ENCODE data around the gene BCL2L13. TPM values are rescaled to one million over a fixed set of nuclear protein-coding genes. Genes with fewer than 3 reads are reported as not detected.
"Not testable (repeated sequence)": the region's sequence is repeated elsewhere in the genome, so short reads cannot be mapped to it uniquely, and the experiment has no call there.

Gene BCL2L13
- total and polyA plus RNA-seq, 4 donors = 34.6 to 46.5 (median 39.5) TPM

DNA sequence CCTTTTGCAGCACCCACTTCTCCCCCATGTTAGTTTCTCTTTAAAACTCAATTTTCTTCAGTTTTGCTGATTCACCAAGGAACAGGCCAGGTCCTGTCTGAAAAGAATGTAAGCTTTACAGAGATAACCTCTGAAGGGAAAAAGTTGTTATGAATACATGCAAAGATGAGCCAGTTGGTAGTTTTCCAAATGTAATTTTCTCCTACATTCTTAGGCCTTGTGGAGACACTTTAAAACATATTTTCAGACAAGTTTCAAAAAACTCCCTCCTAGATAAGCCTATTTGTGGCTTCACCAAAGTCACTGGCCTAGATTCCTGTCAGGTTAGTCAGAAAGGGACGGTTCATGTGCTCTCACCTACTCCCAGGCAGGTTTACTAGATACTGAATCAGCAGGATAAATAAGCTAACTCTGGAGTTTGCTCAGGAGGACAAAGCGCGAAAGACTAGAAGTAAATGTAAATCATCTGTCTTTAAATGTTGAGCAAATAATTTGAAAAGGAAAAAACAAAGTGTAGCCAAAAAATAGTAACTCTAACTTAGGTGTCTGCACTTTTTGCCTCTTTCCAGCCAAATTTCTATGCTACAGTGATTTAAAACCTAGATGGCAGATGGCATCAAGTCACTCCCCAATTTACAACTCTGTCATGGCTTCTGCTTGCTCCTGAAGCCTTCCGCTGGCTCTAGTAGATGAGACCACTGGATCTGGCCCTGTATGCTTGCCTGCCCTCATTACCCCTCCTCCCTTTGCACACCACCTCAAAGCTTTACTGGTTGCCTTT is 5.2 kb upstream of the BCL2L13 start:
- H3K9me3 ChIP-seq (ENCODE audit: control insufficient read depth, insufficient read depth, low read length) = no peaks in the 10 kb centered on the region
- no peaks in the 10 kb centered on the region for H3K36me3 ChIP-seq (ENCODE audit: control insufficient read depth, insufficient read depth, low read length)
- H3K4me1 ChIP-seq (ENCODE audit: control insufficient read depth, insufficient read depth, low read length) = peaks cover 5% of the 10 kb centered on the region
- no peak overlapping the region for H3K27ac ChIP-seq (ENCODE audit: low read depth, low read length)
- H3K4me3 ChIP-seq (ENCODE audit: low read depth, low read length) = no peak overlapping the region
- WGBS (ENCODE audit: insufficient coverage) = 60% methylated on average over 1 of the region's 4 CpGs
- H3K27me3 ChIP-seq (ENCODE audit: control insufficient read depth, insufficient read depth, low read length) = no peaks in the 10 kb centered on the region
- DNase-seq (ENCODE audit: low read depth in 4 of 6, low spot score in 6 of 6) = no peak

DNA sequence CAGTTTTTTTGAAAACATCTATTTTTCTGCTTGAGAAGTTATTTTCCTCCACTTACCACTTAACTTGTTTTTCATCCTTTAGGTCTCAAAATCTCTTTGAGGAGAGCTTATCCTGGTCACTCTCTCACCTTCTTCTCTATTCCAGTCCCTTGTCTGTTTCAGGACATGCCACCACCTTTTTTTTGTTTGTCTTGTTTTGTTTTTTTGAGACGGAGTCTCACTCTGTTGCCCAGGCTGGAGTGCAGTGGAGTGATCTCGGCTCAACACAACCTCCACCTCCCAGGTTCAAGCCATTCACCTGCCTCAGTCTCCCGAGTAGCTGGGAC is 4.6 kb upstream of the BCL2L13 start:
- no peaks in the 10 kb centered on the region for H3K27me3 ChIP-seq (ENCODE audit: control insufficient read depth, insufficient read depth, low read length)
- no peak for DNase-seq (ENCODE audit: low read depth in 4 of 6, low spot score in 6 of 6)
- no peaks in the 10 kb centered on the region for H3K36me3 ChIP-seq (ENCODE audit: control insufficient read depth, insufficient read depth, low read length)
- WGBS (ENCODE audit: insufficient coverage) = no CpG with 5 or more reads among the region's 3 CpGs
- no peaks in the 10 kb centered on the region for H3K9me3 ChIP-seq (ENCODE audit: control insufficient read depth, insufficient read depth, low read length)
- H3K27ac ChIP-seq (ENCODE audit: low read depth, low read length) = no peak overlapping the region
- H3K4me1 ChIP-seq (ENCODE audit: control insufficient read depth, insufficient read depth, low read length) = peaks cover 5% of the 10 kb centered on the region
- no peak overlapping the region for H3K4me3 ChIP-seq (ENCODE audit: low read depth, low read length)

DNA sequence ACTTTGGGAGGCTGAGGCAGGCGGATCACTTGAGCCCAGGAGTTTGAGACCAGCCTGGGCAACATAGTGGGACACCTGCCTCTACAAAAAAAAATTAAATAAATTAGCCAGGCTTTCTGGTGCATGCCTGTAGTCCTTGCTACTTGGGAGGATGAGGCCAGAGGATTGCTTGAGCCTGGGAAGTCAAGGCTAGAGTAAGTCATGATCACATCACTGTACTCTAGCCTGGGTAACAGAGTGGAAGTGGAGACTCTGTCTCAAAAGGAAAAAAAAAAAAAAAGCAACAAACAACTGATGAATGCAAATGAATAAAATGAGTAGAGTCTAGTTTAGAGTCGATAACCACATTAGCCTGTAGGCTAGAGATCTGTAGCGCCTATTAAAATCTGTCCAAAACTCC is 3.9 kb upstream of the BCL2L13 start:
- Histone ChIP-seq H3K4me3 (ENCODE audit: low read depth, low read length) (no peak overlapping the region), H3K4me1 (ENCODE audit: control insufficient read depth, insufficient read depth, low read length) (peaks cover 8% of the 10 kb centered on the region), H3K27ac (ENCODE audit: low read depth, low read length) (no peak overlapping the region), H3K27me3 (ENCODE audit: control insufficient read depth, insufficient read depth, low read length) (no peaks in the 10 kb centered on the region), H3K9me3 (ENCODE audit: control insufficient read depth, insufficient read depth, low read length) (no peaks in the 10 kb centered on the region), H3K36me3 (ENCODE audit: control insufficient read depth, insufficient read depth, low read length) (no peaks in the 10 kb centered on the region)
- DNase-seq (ENCODE audit: low read depth in 4 of 6, low spot score in 6 of 6) = no peak
- 73% methylated on average over 3 of the region's 3 CpGs for WGBS (ENCODE audit: insufficient coverage)

DNA sequence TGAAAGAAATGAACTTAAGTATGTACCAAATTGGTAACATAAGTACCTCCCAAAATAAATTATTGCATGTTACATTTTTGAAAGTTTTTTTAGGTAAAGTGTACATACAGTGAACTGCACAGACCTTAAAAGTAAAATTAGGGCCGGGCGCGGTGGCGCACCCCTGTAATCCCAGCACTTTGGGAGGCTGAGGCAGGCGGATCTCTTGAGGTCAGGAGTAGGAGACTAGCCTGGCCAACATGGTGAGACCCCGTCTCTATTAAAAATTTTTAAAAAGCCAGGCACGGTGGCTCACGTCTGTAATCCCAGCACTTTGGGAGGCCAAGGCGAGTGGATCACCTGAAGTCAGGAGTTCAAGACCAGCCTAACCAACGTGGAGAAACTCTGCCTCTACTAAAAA is 1.7 kb upstream of the BCL2L13 start:
- not testable (repeated sequence) for DNase-seq (ENCODE audit: low read depth in 4 of 6, low spot score in 6 of 6); H3K9me3 ChIP-seq (ENCODE audit: control insufficient read depth, insufficient read depth, low read length); H3K36me3 ChIP-seq (ENCODE audit: control insufficient read depth, insufficient read depth, low read length); H3K4me3 ChIP-seq (ENCODE audit: low read depth, low read length); H3K27ac ChIP-seq (ENCODE audit: low read depth, low read length); H3K27me3 ChIP-seq (ENCODE audit: control insufficient read depth, insufficient read depth, low read length)
- peaks cover 11% of the 10 kb centered on the region for H3K4me1 ChIP-seq (ENCODE audit: control insufficient read depth, insufficient read depth, low read length)
- WGBS (ENCODE audit: insufficient coverage) = 71% methylated on average over 8 of the region's 10 CpGs

DNA sequence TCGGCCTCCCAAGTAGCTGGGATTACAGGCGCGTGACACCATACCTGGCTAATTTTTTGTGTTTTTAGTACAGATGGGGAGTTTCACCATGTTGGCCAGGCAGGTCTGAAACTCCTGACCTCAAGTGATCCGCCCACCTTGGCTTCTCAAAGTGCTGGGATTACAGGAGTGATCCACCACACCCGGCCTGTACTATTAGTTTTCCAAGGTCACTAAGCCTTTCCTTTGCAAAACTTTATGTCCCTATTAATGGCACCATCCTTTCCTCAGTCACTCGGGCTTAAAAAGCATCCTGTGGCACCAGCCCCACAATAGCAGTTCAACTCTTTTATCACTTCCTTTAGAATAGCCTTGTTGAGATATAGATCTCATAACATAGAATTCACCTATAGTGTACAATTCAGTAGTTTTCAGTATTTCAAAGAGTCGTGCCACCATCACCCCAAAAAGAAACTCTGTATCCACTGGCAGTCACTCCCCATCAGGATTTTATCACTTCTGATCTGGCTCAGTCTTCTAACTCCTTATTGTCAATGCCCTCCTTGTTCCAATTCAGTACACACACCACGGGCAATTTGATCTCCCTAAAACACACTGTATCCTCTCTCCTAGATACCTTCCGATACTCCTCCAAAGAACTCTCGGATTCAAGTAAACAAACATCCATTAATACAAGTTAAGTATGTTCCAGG is 921 bp upstream of the BCL2L13 start:
- WGBS (ENCODE audit: insufficient coverage) = 59% methylated on average over 9 of the region's 10 CpGs
- H3K4me1 ChIP-seq (ENCODE audit: control insufficient read depth, insufficient read depth, low read length) = peaks cover 11% of the 10 kb centered on the region
- H3K27me3 ChIP-seq (ENCODE audit: control insufficient read depth, insufficient read depth, low read length) = no peaks in the 10 kb centered on the region
- H3K36me3 ChIP-seq (ENCODE audit: control insufficient read depth, insufficient read depth, low read length) = no peaks in the 10 kb centered on the region
- peak overlapping the region; percentile 89 for H3K4me3 ChIP-seq (ENCODE audit: low read depth, low read length)
- H3K27ac ChIP-seq (ENCODE audit: low read depth, low read length) = peak overlapping the region; percentile 99
- H3K9me3 ChIP-seq (ENCODE audit: control insufficient read depth, insufficient read depth, low read length) = no peaks in the 10 kb centered on the region
- DNase-seq (ENCODE audit: low read depth in 4 of 6, low spot score in 6 of 6) = no peak

DNA sequence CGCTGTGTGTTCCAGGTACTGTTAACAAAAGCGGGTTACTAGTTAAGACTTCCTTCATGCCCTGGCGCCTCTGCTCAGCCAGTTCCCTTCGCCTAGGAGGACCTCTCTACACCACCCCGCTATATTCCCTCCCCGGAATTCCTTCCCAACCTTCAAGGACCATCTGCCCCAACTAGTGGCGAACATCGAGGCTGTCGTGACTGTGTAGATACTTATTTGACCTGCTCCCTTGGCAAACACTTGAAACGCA is 450 bp upstream of the BCL2L13 start:
- DNase-seq (ENCODE audit: low read depth in 4 of 6, low spot score in 6 of 6) = no peak
- Histone ChIP-seq H3K4me1 (ENCODE audit: control insufficient read depth, insufficient read depth, low read length) (peaks cover 11% of the 10 kb centered on the region), H3K27ac (ENCODE audit: low read depth, low read length) (peak overlapping the region; percentile 99), H3K36me3 (ENCODE audit: control insufficient read depth, insufficient read depth, low read length) (no peaks in the 10 kb centered on the region), H3K27me3 (ENCODE audit: control insufficient read depth, insufficient read depth, low read length) (no peaks in the 10 kb centered on the region), H3K4me3 (ENCODE audit: low read depth, low read length) (peak overlapping the region; percentile 89), H3K9me3 (ENCODE audit: control insufficient read depth, insufficient read depth, low read length) (no peaks in the 10 kb centered on the region)
- WGBS (ENCODE audit: insufficient coverage) = 0% methylated on average over 10 of the region's 10 CpGs

DNA sequence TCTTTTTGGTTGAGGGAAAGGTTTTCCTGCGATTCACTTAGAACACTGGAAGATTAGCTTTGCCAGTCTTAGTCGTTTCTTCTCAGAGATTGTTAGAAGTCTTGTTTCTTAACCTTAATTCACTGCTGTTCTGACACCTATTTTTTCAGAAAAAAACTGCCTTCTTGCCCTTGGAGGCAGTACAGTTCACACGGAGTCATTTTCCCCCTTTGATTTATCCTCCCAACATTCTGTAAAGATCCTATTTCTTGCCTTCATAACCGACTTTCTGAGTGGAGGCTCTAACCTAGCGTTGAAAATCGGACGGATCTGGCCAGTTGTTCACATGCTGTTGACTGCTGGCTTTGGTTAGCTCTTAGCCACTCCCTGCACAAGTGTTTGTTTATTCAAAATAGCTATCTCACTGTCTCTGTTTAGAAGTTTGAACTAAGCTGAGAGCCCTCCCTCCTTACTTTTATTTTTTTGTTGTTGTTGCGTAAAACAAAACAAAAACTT is 737 bp downstream of the BCL2L13 start:
- no peaks in the 10 kb centered on the region for H3K36me3 ChIP-seq (ENCODE audit: control insufficient read depth, insufficient read depth, low read length)
- H3K27me3 ChIP-seq (ENCODE audit: control insufficient read depth, insufficient read depth, low read length) = no peaks in the 10 kb centered on the region
- peak in 5 of 6 donors; percentile 1 to 46 (median 37) for DNase-seq (ENCODE audit: low read depth in 4 of 6, low spot score in 6 of 6)
- H3K9me3 ChIP-seq (ENCODE audit: control insufficient read depth, insufficient read depth, low read length) = no peaks in the 10 kb centered on the region
- H3K4me3 ChIP-seq (ENCODE audit: low read depth, low read length) = peak overlapping the region; percentile 89
- peaks cover 11% of the 10 kb centered on the region for H3K4me1 ChIP-seq (ENCODE audit: control insufficient read depth, insufficient read depth, low read length)
- H3K27ac ChIP-seq (ENCODE audit: low read depth, low read length) = peak overlapping the region; percentile 99
- WGBS (ENCODE audit: insufficient coverage) = 0% methylated on average over 6 of the region's 8 CpGs

DNA sequence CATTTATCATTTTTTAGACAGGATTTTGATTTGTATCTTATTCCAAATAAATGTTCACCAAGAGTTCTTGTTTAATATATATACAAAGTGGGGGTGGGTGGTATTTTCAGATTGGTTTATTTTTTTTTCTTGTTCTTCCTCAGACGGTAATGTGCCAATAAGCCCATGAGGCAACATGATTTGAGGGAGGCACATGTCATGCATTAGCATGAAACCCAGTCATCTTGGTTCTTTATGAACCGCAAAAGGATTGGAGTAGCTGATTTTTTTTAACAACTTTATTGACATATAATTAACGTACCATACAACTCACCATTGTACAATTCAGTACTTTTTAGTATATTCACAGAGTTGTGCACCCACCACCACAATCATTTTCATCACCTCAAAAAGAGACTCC is 2.7 kb downstream of the BCL2L13 start:
- Histone ChIP-seq H3K27ac (ENCODE audit: low read depth, low read length) (no peak overlapping the region), H3K4me1 (ENCODE audit: control insufficient read depth, insufficient read depth, low read length) (peaks cover 11% of the 10 kb centered on the region), H3K4me3 (ENCODE audit: low read depth, low read length) (no peak overlapping the region), H3K27me3 (ENCODE audit: control insufficient read depth, insufficient read depth, low read length) (no peaks in the 10 kb centered on the region), H3K36me3 (ENCODE audit: control insufficient read depth, insufficient read depth, low read length) (no peaks in the 10 kb centered on the region), H3K9me3 (ENCODE audit: control insufficient read depth, insufficient read depth, low read length) (no peaks in the 10 kb centered on the region)
- WGBS (ENCODE audit: insufficient coverage) = 100% methylated on average over 1 of the region's 3 CpGs
- no peak for DNase-seq (ENCODE audit: low read depth in 4 of 6, low spot score in 6 of 6)

DNA sequence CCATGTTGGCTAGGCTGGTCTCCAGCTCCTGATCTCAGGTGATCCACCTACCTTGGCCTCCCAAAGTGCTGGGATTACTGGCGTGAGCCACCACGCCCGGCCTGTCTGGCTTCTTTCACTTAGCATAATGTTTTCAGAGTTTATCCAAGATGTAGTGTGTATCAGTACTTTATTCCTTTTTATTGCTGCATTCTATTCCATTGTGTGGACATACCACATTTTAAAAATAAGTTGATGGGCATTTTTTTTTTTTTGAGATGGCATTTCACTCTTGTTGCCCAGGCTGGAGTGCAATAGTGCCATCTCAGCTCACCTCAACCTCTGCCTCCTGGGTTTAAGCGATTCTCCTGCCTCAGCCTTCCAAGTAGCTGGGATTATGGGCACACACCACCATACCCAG is 3.8 kb downstream of the BCL2L13 start:
- not testable (repeated sequence) for H3K36me3 ChIP-seq (ENCODE audit: control insufficient read depth, insufficient read depth, low read length); H3K27ac ChIP-seq (ENCODE audit: low read depth, low read length); H3K27me3 ChIP-seq (ENCODE audit: control insufficient read depth, insufficient read depth, low read length); H3K9me3 ChIP-seq (ENCODE audit: control insufficient read depth, insufficient read depth, low read length); DNase-seq (ENCODE audit: low read depth in 4 of 6, low spot score in 6 of 6); H3K4me3 ChIP-seq (ENCODE audit: low read depth, low read length)
- peaks cover 10% of the 10 kb centered on the region for H3K4me1 ChIP-seq (ENCODE audit: control insufficient read depth, insufficient read depth, low read length)
- no CpG with 5 or more reads among the region's 4 CpGs for WGBS (ENCODE audit: insufficient coverage)

DNA sequence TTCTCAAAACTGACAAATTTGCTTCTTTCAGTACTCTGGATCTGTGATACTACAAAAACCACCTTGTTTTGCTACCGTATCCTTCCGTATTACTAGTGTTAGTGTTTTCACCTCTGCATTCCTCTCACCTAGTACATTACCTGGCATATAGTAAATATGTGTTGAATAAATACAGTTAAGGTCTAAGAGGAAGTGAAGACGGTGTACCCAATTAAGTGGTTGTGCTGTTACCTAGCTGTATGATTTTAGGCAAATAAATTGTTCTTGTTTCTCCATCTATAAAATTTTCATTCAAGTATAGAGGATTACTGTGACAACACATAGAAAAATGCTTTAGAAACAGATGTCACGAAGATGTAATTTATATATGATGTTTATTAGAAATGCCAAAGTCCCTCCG is 8.9 kb downstream of the BCL2L13 start:
- no peaks in the 10 kb centered on the region for H3K27me3 ChIP-seq (ENCODE audit: control insufficient read depth, insufficient read depth, low read length)

More for the DNA sequence above, 8.9 kb downstream of the BCL2L13 start:
- no peak overlapping the region for H3K4me3 ChIP-seq (ENCODE audit: low read depth, low read length)
- H3K36me3 ChIP-seq (ENCODE audit: control insufficient read depth, insufficient read depth, low read length) = no peaks in the 10 kb centered on the region
- H3K27ac ChIP-seq (ENCODE audit: low read depth, low read length) = no peak overlapping the region
- DNase-seq (ENCODE audit: low read depth in 4 of 6, low spot score in 6 of 6) = no peak
- H3K4me1 ChIP-seq (ENCODE audit: control insufficient read depth, insufficient read depth, low read length) = no peaks in the 10 kb centered on the region
- H3K9me3 ChIP-seq (ENCODE audit: control insufficient read depth, insufficient read depth, low read length) = no peaks in the 10 kb centered on the region
- WGBS (ENCODE audit: insufficient coverage) = 90% methylated on average over 2 of the region's 5 CpGs

Data from spinal cord (tissue), 10 donors.